Right atrium auricular region (tissue), 2 donors: ENCODE data around the gene SND1. TPM values are rescaled to one million over a fixed set of nuclear protein-coding genes. Genes with fewer than 3 reads are reported as not detected.

Experiments
- DNase-seq: peaks from one replicate; pipeline ENCODE4 v3.0.0-alpha.2; 2019; ENCODE audit warnings: low spot score
- H3K27ac ChIP-seq, 2 donors: fragments of 200-600 bp; sonication (generic); 1 replicate in 1 of 2; 2 replicates in 1 of 2; pipeline ENCODE4 v1.5.1; 2016 to 2019
- H3K27me3 ChIP-seq, 2 donors: fragments of 200-600 bp; sonication (generic); one replicate each; pipeline versions ENCODE4 v1.5.1 to v1.6.0; 2017 to 2019
- H3K36me3 ChIP-seq: fragments of 200-600 bp; sonication (generic); one replicate; pipeline ENCODE4 v1.5.1; 2016
- H3K4me1 ChIP-seq, 2 donors: fragments of 200-600 bp; sonication (generic); one replicate each; pipeline versions ENCODE4 v1.5.1 to v1.6.0; 2017 to 2019
- H3K4me3 ChIP-seq, 2 donors: fragments of 200-600 bp; sonication (generic); 1 replicate in 1 of 2; 2 replicates in 1 of 2; pipeline ENCODE4 v1.5.1; 2017 to 2019; ENCODE audit warnings: mild to moderate bottlenecking in 1 of 2, moderate library complexity in 1 of 2
- H3K9me3 ChIP-seq, 2 donors: fragments of 200-600 bp; sonication (generic); one replicate each; pipeline ENCODE4 v1.5.1; 2019
- CTCF ChIP-seq, 2 donors: fragments of 200-600 bp; sonication (generic); IDR thresholded peaks; one replicate each; pipeline ENCODE4 v1.5.1; 2019; ENCODE audit warnings: antibody characterized with exemption in 2 of 2
- total RNA-seq, 2 donors: library from RNA; depleted of rRNA; stranded (reverse); fragments of >200 nt; gene quantifications; one replicate each; pipeline ENCODE4 v1.1.0, GENCODE V29; 2016

Gene SND1
- total RNA-seq, 2 donors from 2014 or later = 69.4 to 77.6 TPM

DNA sequence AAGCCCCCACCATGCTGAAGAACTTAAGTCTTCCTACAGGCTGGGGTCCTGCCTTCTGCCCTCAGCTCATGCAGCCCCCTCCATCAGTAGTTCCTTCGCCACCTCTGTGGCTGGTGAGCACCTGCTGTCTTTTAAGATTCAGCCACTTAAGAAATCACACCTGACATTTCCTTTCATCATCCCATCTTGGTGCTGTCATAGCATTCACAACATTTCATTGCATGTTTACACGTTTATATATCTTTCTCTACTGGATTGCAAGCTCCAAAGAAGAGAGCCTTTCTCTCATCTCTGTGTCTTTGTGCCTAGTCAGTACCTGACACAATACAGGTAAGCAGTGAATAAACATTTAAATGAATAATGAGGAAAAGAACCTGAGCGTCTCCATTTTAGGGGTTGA lies 38.3 kb downstream of the SND1 start:
- TF ChIP-seq CTCF (IDR thresholded peaks at IDR 0.05) = no peak
- H3K4me3 ChIP-seq = no peak overlapping the region
- H3K36me3 ChIP-seq = peaks cover 43% of the 10 kb centered on the region
- H3K4me1 ChIP-seq = peaks cover 0 to 1% of the 10 kb centered on the region in 2 donors
- no peak overlapping the region for H3K27ac ChIP-seq
- H3K9me3 ChIP-seq = no peaks in the 10 kb centered on the region
- DNase-seq = no peak
- H3K27me3 ChIP-seq = no peaks in the 10 kb centered on the region

DNA sequence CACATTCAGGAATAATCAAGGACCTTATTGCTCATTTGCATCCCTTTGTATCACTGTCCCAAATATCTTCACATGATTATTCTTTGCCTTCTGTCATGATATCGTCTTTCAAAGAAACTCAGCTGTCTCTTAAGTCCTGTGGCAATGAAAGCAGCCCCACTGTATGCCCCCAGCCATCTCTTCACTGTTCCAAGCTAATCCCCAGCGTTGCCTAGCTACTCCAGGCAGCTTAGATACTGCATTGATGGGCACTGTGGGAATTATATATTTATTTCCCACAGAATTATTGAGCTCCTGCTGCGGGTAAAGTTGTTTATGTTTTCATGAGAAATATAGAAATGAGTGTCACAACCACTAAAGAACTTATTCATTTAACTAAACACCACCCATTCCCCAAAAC lies 38.8 kb downstream of the SND1 start:
- no peak overlapping the region for H3K4me3 ChIP-seq
- H3K36me3 ChIP-seq = peaks cover 47% of the 10 kb centered on the region
- no peaks in the 10 kb centered on the region for H3K27me3 ChIP-seq
- no peak overlapping the region for H3K27ac ChIP-seq
- no peak for TF ChIP-seq CTCF (IDR thresholded peaks at IDR 0.05)
- DNase-seq = no peak
- H3K9me3 ChIP-seq = no peaks in the 10 kb centered on the region
- no peaks in the 10 kb centered on the region for H3K4me1 ChIP-seq

- DNase-seq = no peak
- peaks cover 37% of the 10 kb centered on the region for H3K36me3 ChIP-seq
- no peak overlapping the region for H3K27ac ChIP-seq
- no peaks in the 10 kb centered on the region for H3K4me1 ChIP-seq
- H3K9me3 ChIP-seq = no peaks in the 10 kb centered on the region
- no peak for TF ChIP-seq CTCF (IDR thresholded peaks at IDR 0.05)
- H3K4me3 ChIP-seq = no peak overlapping the region
- H3K27me3 ChIP-seq = no peaks in the 10 kb centered on the region
Observed at GRCh38 chr7:127692200-127692599, 40.2 kb downstream of the SND1 start.

DNA sequence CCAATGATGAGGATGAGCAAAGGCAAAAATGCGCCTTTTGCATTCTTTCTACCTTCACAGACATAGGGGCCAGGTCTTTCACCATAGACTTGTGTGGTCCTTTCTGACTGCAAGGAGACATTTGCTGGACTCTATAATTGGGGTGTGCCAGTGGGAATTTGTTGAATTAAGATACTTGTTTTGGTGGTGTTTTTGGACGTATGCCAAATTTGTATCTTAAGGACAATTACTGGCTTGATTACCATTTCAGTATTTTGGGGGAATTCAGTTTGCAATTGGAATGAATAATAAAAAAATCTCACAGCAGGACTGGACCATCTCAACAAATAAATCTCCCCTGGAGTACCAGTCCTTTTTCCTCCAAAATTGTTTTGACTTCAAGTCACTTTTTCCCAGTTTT lies 47.9 kb downstream of the SND1 start:
- Histone ChIP-seq H3K27ac (no peak overlapping the region), H3K27me3 (no peaks in the 10 kb centered on the region), H3K36me3 (peaks cover 53% of the 10 kb centered on the region), H3K4me3 (no peak overlapping the region), H3K9me3 (no peaks in the 10 kb centered on the region), H3K4me1 (no peaks in the 10 kb centered on the region)
- TF ChIP-seq CTCF (IDR thresholded peaks at IDR 0.05) = no peak
- DNase-seq = no peak

DNA sequence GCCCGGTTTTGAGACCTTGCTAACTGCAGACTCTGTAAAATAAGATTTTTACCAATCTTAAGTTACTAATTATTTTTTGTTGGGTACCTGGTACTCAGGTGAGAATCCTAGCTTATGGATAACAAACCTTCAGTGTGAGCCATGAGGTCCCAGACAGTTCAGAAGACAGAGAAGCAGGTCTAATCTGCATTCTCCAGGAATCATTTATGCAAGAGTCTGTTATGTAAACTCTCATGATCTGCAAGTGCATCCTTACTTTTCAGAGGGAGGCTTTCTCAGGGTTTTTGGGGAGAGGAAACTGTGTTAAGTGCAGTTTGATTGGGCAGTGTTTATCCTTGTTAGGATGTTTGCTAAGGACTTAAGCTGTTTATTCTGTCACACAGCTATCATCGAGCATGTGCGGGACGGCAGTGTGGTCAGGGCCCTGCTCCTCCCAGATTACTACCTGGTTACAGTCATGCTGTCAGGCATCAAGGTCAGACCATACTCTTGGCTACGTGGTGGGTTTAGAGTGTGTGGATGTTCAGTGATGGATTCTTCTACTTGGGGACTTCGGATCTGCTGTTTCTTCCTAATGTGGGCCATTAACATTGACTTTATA lies 50.2 kb downstream of the SND1 start:
- Histone ChIP-seq H3K4me3 (no peak overlapping the region), H3K27ac (no peak overlapping the region), H3K9me3 (no peaks in the 10 kb centered on the region), H3K36me3 (peaks cover 51% of the 10 kb centered on the region), H3K27me3 (no peaks in the 10 kb centered on the region), H3K4me1 (no peaks in the 10 kb centered on the region)
- DNase-seq = no peak
- no peak for TF ChIP-seq CTCF (IDR thresholded peaks at IDR 0.05)

GRCh38 chr7:127702938-127703337 lies 50.9 kb downstream of the SND1 start:
- Histone ChIP-seq H3K4me3 (no peak overlapping the region), H3K36me3 (peaks cover 51% of the 10 kb centered on the region), H3K27ac (no peak overlapping the region), H3K4me1 (no peaks in the 10 kb centered on the region), H3K27me3 (no peaks in the 10 kb centered on the region), H3K9me3 (no peaks in the 10 kb centered on the region)
- no peak for TF ChIP-seq CTCF (IDR thresholded peaks at IDR 0.05)
- DNase-seq = no peak
